ENCODE data around the gene PLXNA1. TPM values are rescaled to one million over a fixed set of nuclear protein-coding genes. Genes with fewer than 3 reads are reported as not detected.

The PLXNA1 gene
- total and polyA plus RNA-seq, 4 donors: 0.92 to 8.3 (median 4.4) TPM

DNA sequence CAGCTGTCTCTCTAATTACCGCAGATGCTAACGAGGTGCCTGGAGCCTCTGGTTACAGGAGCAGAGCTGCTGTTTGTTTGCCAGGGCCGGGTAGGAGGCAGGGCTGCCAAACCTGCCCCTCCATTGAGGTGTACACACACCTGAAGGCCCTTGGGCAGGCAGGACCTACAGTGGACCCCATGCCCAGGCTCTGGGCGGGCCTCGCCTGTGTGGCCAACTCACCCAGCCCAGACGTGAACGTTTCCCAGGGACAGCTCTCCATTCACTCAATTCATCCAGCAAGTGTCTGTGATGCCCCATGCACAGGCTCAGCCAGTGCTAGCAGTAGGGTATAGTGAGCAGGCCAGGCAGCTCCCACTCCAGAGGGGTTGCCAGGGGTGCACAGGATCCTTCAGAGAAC, 43.7 kb downstream of the PLXNA1 start:
- Histone ChIP-seq H3K9me3 (ENCODE audit: control insufficient read depth in 4 of 4, low read length in 3 of 4) (no peaks in the 10 kb centered on the region), H3K27ac (ENCODE audit: low read depth in 1 of 2, low read length in 2 of 2) (no peak overlapping the region), H3K27me3 (ENCODE audit: control insufficient read depth in 4 of 4, insufficient read depth in 4 of 4, low read length in 3 of 4) (no peaks in the 10 kb centered on the region), H3K9ac (ENCODE audit: low read depth in 1 of 2, low read length in 2 of 2) (no peak overlapping the region), H3K4me1 (ENCODE audit: control insufficient read depth in 4 of 4, insufficient read depth in 4 of 4, low read length in 3 of 4) (no peaks in the 10 kb centered on the region), H3K4me3 (ENCODE audit: low read depth in 1 of 3, low read length in 3 of 3) (no peak overlapping the region), H3K36me3 (ENCODE audit: control insufficient read depth in 4 of 4, insufficient read depth in 3 of 4, low read depth in 1 of 4, low read length in 3 of 4) (peaks cover 0 to 28% (median 4%) of the 10 kb centered on the region in 4 donors)
- DNase-seq (ENCODE audit: low spot score): no peak
- no peak for TF ChIP-seq RXRA (IDR thresholded peaks at IDR 0.05)
- no peak for TF ChIP-seq CTCF (IDR thresholded peaks at IDR 0.05; ENCODE audit: low read depth, low read length, missing input control)
- TF ChIP-seq, protein P1, sequence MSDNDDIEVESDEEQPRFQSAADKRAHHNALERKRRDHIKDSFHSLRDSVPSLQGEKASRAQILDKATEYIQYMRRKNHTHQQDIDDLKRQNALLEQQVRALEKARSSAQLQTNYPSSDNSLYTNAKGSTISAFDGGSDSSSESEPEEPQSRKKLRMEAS (IDR thresholded peaks at IDR 0.05): no peak
- no peak for TF ChIP-seq HNF4A (conservative IDR thresholded peaks at IDR 0.05)
- no peak for TF ChIP-seq TAF1 (conservative IDR thresholded peaks at IDR 0.05)
- TF ChIP-seq EGR1 (IDR thresholded peaks at IDR 0.05; ENCODE audit: low read depth in 2 of 2): no peak
- TF ChIP-seq RAD21 (IDR thresholded peaks at IDR 0.05): no peak
- TF ChIP-seq NR2F2 (IDR thresholded peaks at IDR 0.05): no peak
- no peak for TF ChIP-seq GABPA (IDR thresholded peaks at IDR 0.05 in 1 of 2, conservative IDR thresholded peaks at IDR 0.05 in 1 of 2)
- TF ChIP-seq, protein P2, sequence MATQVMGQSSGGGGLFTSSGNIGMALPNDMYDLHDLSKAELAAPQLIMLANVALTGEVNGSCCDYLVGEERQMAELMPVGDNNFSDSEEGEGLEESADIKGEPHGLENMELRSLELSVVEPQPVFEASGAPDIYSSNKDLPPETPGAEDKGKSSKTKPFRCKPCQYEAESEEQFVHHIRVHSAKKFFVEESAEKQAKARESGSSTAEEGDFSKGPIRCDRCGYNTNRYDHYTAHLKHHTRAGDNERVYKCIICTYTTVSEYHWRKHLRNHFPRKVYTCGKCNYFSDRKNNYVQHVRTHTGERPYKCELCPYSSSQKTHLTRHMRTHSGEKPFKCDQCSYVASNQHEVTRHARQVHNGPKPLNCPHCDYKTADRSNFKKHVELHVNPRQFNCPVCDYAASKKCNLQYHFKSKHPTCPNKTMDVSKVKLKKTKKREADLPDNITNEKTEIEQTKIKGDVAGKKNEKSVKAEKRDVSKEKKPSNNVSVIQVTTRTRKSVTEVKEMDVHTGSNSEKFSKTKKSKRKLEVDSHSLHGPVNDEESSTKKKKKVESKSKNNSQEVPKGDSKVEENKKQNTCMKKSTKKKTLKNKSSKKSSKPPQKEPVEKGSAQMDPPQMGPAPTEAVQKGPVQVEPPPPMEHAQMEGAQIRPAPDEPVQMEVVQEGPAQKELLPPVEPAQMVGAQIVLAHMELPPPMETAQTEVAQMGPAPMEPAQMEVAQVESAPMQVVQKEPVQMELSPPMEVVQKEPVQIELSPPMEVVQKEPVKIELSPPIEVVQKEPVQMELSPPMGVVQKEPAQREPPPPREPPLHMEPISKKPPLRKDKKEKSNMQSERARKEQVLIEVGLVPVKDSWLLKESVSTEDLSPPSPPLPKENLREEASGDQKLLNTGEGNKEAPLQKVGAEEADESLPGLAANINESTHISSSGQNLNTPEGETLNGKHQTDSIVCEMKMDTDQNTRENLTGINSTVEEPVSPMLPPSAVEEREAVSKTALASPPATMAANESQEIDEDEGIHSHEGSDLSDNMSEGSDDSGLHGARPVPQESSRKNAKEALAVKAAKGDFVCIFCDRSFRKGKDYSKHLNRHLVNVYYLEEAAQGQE (IDR thresholded peaks at IDR 0.05): no peak
- TF ChIP-seq YY1 (IDR thresholded peaks at IDR 0.05): no peak
- no peak for TF ChIP-seq ATF3 (IDR thresholded peaks at IDR 0.05)
- TF ChIP-seq FOXA1 (IDR thresholded peaks at IDR 0.05): no peak
- 94% methylated on average over 7 of the region's 7 CpGs for WGBS

DNA sequence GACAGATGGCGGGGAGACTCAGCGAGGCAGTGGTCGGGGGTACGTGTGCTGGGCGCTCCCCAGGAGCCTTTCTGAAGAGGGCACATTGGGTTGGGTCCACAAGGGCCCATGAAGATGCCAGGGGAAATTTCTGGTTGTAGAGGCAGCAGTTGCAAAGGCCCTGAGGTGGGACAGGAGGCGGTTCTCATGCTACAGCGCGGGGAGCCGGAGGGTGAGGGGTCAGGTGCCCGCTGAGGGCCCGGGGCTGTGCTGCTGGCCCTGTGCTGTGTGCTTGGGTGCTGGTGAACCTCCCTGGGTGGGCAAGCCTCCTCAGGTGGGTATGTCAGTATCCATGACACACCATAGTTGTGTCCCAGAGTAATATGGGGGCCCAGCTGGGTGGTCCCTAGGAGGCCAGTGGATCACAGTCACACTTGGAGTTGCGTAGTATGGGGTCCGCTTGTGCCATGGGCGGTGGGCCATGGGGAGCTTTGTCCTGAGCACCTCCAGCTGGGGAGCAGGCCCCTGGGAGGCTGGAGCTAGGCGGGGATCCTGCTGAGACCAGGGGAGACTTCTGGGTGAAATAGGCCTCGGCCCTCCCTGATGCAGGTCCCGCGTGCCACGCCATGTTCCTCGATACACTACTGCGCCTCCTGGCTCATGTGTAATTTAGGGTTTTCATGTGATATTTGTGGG, 44.3 kb downstream of the PLXNA1 start:
- Histone ChIP-seq H3K9me3 (ENCODE audit: control insufficient read depth in 4 of 4, low read length in 3 of 4) (no peaks in the 10 kb centered on the region), H3K4me3 (ENCODE audit: low read depth in 1 of 3, low read length in 3 of 3) (no peak overlapping the region), H3K27me3 (ENCODE audit: control insufficient read depth in 4 of 4, insufficient read depth in 4 of 4, low read length in 3 of 4) (no peaks in the 10 kb centered on the region), H3K4me1 (ENCODE audit: control insufficient read depth in 4 of 4, insufficient read depth in 4 of 4, low read length in 3 of 4) (no peaks in the 10 kb centered on the region), H3K9ac (ENCODE audit: low read depth in 1 of 2, low read length in 2 of 2) (no peak overlapping the region), H3K27ac (ENCODE audit: low read depth in 1 of 2, low read length in 2 of 2) (no peak overlapping the region), H3K36me3 (ENCODE audit: control insufficient read depth in 4 of 4, insufficient read depth in 3 of 4, low read depth in 1 of 4, low read length in 3 of 4) (peaks cover 0 to 27% (median 4%) of the 10 kb centered on the region in 4 donors)
- TF ChIP-seq HNF4A (conservative IDR thresholded peaks at IDR 0.05): no peak
- no peak for TF ChIP-seq HNF4G (IDR thresholded peaks at IDR 0.05)
- no peak for TF ChIP-seq GABPA (IDR thresholded peaks at IDR 0.05 in 1 of 2, conservative IDR thresholded peaks at IDR 0.05 in 1 of 2)
- TF ChIP-seq YY1 (IDR thresholded peaks at IDR 0.05): no peak
- TF ChIP-seq FOXA2 (IDR thresholded peaks at IDR 0.05): no peak
- no peak for TF ChIP-seq CTCF (IDR thresholded peaks at IDR 0.05; ENCODE audit: low read depth, low read length, missing input control)
- DNase-seq (ENCODE audit: low spot score): no peak
- WGBS: 98% methylated on average over 21 of the region's 21 CpGs
